T47D (cell line): ENCODE measurements around the gene STRN3.
"Not testable (repeated sequence)": the region's sequence is repeated elsewhere in the genome, so short reads cannot be mapped to it uniquely, and the experiment has no call there.

Source experiments
- DNase-seq, 2 experiments: peaks; one replicate each; pipeline versions ENCODE4 v3.0.0 to v3.0.0-alpha.2; 2011 to 2012; ENCODE audit warnings: low read depth in 1 of 2, low spot score in 1 of 2
- JUND ChIP-seq: IDR thresholded peaks from 2 replicates; pipeline ENCODE4 v1.6.1; 2012; ENCODE audit warnings: low read depth
- in situ Hi-C: cut with HindIII; loops from 2 replicates; pipeline ENCODE4 v1.10.0; 2016; ENCODE audit warnings: low sequenced_read_pairs, low pct_unique_long_range_greater_than_20kb

STRN3 gene

GRCh38 chr14:30966415-30967363 lies 59.5 kb downstream of the STRN3 start:
- DNase-seq: no peak
- no peak for TF ChIP-seq JUND
- in situ Hi-C loops: no loop called here

DNA sequence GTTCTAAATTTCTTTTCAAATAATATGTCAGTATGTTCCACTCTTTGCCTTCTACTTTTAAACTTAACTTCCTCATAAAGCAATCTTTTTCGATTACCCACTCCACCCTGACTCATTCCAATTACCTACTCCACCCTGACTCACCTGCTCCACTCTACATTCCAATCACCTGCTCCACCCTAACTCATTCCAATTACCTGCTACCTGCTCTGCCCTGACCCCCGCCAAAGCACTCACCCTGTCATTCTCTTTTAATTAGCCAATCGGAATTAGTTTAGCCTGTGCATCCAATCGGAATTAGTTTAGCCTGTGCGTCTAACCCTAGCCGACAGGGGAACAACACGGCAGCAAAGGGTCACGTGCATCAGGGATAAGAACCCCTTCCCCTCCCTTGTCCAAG lies 60.3 kb downstream of the STRN3 start:
- in situ Hi-C loops: not testable (repeated sequence)

DNA sequence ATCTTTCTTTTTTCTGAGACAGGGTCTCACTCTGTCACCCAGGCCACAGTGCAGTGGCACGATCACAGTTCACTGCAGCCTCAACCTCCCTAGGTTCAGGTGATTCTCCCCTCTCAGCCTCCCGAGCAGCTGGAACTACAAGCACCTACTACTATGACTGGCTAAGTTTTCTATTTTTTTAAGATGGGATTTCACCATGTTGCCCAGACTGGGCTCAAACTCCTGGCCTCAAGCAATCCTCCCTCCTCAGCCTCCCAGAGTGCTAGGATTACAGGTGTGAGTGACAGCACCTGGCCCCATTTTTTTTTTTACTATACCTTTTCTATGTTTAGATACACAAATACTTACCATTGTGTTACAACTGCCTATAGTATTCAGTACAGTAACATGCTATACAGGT lies 63.6 kb downstream of the STRN3 start:
- in situ Hi-C loops: not testable (repeated sequence)

More for the DNA sequence above, 60.3 kb downstream of the STRN3 start:
- not testable (repeated sequence) for DNase-seq

GRCh38 chr14:30961330-30961729 lies 64.8 kb downstream of the STRN3 start:
- no peak for DNase-seq
- TF ChIP-seq JUND: no peak
- in situ Hi-C loops: no loop called here

More for the DNA sequence above, 63.6 kb downstream of the STRN3 start:
- not testable (repeated sequence) for DNase-seq

- in situ Hi-C loops: no loop called here
- TF ChIP-seq JUND: no peak
- no peak for DNase-seq
These were observed 66.0 kb downstream of the STRN3 start for GRCh38 chr14:30960216-30960615.

DNA sequence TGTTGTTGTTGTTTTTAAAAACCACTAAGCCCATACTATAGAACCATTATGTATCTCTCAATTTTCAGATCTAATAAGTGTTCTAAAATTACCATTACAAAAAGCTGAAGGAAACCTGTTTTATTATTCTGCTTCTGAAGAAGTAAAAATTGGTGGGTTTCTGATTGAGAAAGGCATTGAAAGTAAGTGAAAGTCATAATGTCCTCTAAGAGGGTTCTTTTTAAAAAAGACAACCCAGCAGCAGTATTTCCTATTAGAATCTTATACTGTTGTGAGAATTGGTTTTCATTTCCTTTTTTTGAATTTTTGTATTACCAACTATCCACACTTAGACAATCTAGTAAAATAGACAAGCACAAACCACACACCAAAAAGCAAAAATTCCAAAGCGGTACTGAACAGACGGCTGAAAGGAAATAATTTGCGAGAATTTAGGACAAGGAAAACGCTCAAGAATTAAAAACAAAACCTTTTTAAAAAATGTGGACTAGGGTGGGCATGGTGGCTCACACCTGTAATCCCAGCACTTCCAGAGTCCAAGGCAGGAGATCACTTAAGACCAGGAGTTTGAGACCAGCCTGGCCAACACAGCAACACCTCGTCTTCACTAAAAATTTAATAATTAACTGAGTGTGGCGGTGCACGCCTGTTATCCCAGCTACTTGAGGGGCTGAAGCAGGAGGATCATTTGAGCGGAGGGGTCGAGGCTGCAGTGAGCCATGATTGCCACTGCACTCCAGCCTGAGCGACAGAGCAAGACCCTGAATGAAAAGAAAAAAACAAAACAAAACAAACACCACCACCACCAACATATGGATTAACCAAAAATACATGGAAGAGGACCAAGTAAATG lies 67.4 kb downstream of the STRN3 start:
- no peak for DNase-seq
- in situ Hi-C loops: no loop called here
- no peak for TF ChIP-seq JUND

DNA sequence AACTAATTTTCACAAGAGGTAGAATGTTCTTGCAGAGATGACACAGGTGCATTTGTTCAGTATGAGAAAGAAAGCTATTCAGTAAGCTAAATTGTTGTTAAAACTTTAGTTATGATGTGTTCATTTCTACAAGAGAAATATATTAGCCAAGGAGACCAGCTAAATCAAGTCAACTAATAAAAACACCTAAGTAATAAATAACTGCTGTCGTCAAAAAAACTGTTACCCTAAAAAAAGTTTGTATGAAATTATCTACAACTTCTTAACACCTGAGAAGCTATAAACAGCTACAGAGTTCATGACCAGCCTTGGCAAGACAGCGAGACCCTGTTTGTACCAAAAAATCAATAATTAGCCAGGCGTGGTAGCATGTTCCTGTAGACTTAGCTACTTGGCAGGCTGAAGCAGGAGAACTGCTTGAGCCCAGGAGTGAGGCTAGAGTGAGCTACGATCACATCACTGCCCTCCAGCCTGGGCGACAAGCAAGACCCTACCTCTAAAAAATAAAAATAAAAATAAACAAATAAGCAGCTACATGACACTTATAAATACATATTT lies 68.3 kb downstream of the STRN3 start:
- TF ChIP-seq JUND: no peak
- in situ Hi-C loops: no loop called here
- no peak for DNase-seq

DNA sequence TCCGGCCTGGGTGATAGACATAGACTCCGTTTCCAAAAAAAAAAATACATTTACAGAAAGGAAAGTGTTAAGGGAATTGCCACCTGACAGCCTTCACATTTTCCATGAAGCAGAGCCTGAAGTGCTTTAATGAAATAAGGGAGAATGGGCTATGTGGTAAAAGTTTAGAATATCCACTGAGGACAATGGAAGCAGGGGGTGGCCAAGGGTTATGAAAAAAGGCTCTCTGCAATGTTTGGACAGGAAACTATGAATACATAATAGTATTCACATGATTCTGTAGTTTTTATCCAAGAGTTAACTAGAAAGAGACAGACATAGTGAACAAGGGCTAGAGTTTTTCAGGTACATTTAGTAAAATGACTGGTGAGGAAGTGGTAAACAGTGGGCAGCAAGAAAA lies 76.5 kb downstream of the STRN3 start:
- no peak for DNase-seq
- in situ Hi-C loops: no loop called here

DNA sequence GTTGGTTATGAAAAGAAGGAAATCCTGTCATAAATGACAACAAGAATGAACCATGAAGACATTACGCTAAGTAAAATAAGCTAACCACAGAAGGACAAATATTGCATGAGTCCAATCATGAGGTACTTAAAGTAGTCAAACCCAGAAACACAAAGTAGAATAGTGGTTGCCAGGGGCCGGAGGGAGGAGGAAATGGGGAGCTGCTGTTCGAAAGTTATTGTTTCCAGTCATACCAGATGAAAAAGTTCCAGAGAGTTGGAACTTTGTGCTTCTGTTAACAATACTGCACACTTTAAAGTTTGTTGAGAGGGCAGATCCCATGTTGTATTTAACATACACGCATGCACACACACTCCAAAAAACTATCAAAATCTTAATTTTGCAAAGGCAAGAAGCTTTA lies 82.5 kb downstream of the STRN3 start:
- in situ Hi-C loops: no loop called here
- TF ChIP-seq JUND: no peak
- no peak for DNase-seq

More for the DNA sequence above, 76.5 kb downstream of the STRN3 start:
- no peak for TF ChIP-seq JUND

GRCh38 chr14:30940886-30941285 lies 85.3 kb downstream of the STRN3 start:
- DNase-seq: no peak
- in situ Hi-C loops: no loop called here
- TF ChIP-seq JUND: no peak

DNA sequence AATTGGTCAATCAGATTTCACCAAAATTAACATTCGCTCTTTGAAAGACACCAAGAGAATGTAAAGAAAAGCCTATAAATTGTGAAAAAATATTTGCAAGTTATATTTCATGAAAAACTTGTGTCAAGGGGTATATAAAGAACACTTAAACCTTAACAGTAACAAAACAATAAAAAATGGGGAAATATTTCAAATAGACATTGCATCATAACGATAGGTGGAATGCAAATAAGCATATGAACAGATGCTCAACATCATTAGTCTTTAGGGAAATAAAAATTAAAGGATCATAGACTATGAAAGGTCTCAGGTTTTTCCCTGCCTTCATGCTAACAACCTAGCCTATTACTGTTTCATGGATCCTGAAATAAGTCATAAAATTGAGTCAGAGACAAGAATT lies 87.6 kb downstream of the STRN3 start:
- in situ Hi-C loops: no loop called here
- DNase-seq: no peak
- no peak for TF ChIP-seq JUND

DNA sequence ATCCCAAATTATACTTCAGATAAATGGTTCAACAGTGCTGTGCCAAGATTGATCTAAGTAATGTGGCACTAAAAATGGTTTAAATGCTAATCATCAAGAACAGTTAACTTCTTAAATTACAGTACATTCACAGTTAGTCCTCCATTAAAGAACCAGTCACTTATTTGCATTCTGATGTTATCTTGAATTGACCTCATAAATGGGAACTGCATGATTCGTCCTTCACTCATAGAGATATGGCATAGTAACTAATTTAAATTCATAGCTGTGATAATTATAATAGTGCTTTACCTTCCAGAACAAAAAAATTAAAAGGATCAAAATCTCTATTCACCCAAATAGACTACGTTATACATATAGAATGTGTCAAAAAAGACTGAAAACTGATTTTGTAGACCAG lies 90.7 kb downstream of the STRN3 start:
- DNase-seq: no peak
- no peak for TF ChIP-seq JUND
- in situ Hi-C loops: no loop called here

- DNase-seq, in situ Hi-C loops: not testable (repeated sequence)
These were observed 92.2 kb downstream of the STRN3 start for GRCh38 chr14:30933937-30934336.
